Mesendoderm (in vitro differentiated cells): ENCODE results near the gene PDE4D.
A peak's percentile ranks its signal among the peaks of the same experiment; 100 is the strongest.

Experiments used
- DNase-seq: peaks from one replicate; pipeline ENCODE4 v3.0.0; 2013
- H2AK5ac ChIP-seq: 2 replicates; pipeline ENCODE4 v1.6.1; 2013; ENCODE audit warnings: low read length, inconsistent platforms
- H2BK120ac ChIP-seq: 2 replicates; pipeline ENCODE4 v1.6.1; 2013; ENCODE audit warnings: low read depth, mild to moderate bottlenecking, low read length, moderate library complexity, mixed read lengths
- H2BK15ac ChIP-seq: replicated peaks from 2 replicates; pipeline ENCODE4 v1.6.1; 2013; ENCODE audit warnings: low read depth, mild to moderate bottlenecking, moderate library complexity
- H2BK5ac ChIP-seq: 2 replicates; pipeline ENCODE4 v1.6.1; 2013; ENCODE audit warnings: low read length, inconsistent platforms
- H3K18ac ChIP-seq: 2 replicates; pipeline ENCODE4 v1.6.1; 2013; ENCODE audit warnings: mild to moderate bottlenecking, low read length, mixed read lengths
- H3K23ac ChIP-seq: one replicate; pipeline ENCODE4 v1.6.1; 2013; ENCODE audit warnings: low read length
- H3K27ac ChIP-seq: 2 replicates; pipeline ENCODE4 v1.5.1; 2013; ENCODE audit warnings: low read depth, mild to moderate bottlenecking, inconsistent platforms, low read length, moderate library complexity
- H3K27me3 ChIP-seq: 2 replicates; pipeline ENCODE4 v1.6.1; 2013; ENCODE audit warnings: low read length, control low read depth, mild to moderate bottlenecking, inconsistent platforms; ENCODE audit not compliant: insufficient read depth, poor library complexity
- H3K36me3 ChIP-seq: 2 replicates; pipeline ENCODE4 v1.6.1; 2013; ENCODE audit warnings: low read length, inconsistent platforms; ENCODE audit not compliant: control insufficient read depth, insufficient read depth
- H3K4ac ChIP-seq: one replicate; pipeline ENCODE4 v1.6.1; 2013; ENCODE audit warnings: low read depth, mild to moderate bottlenecking, low read length, moderate library complexity
- H3K4me1 ChIP-seq: 2 replicates; pipeline ENCODE4 v1.6.1; 2013; ENCODE audit warnings: low read depth, low read length, inconsistent platforms; ENCODE audit not compliant: control insufficient read depth
- H3K4me2 ChIP-seq: 2 replicates; pipeline ENCODE4 v1.6.1; 2013; ENCODE audit warnings: low read length
- H3K4me3 ChIP-seq: 2 replicates; pipeline ENCODE4 v1.5.1; 2013; ENCODE audit warnings: mild to moderate bottlenecking, low read length
- H3K56ac ChIP-seq: one replicate; pipeline ENCODE4 v1.6.1; 2013; ENCODE audit warnings: low read length
- H3K79me1 ChIP-seq: 2 replicates; pipeline ENCODE4 v1.6.1; 2013; ENCODE audit warnings: low read length, inconsistent platforms
- H3K79me2 ChIP-seq: 2 replicates; pipeline ENCODE4 v1.6.1; 2013; ENCODE audit warnings: mild to moderate bottlenecking, low read length; ENCODE audit not compliant: control insufficient read depth, insufficient read depth
- H3K9ac ChIP-seq: 2 replicates; pipeline ENCODE4 v1.6.1; 2013; ENCODE audit warnings: low read length, inconsistent platforms
- H4K5ac ChIP-seq: one replicate; pipeline ENCODE4 v1.6.1; 2013; ENCODE audit warnings: low read length
- H4K8ac ChIP-seq: one replicate; pipeline ENCODE4 v1.6.1; 2013; ENCODE audit warnings: low read depth, mild to moderate bottlenecking, control low read depth, low read length, moderate library complexity
- WGBS: extraction: QIAGEN DNeasy Blood & Tissue Kit; methylation state at CpG from one replicate; pipeline ENCODE4 v1.1.7; 2013; ENCODE audit warnings: low lambda C conversion rate, missing lambda C conversion rate; ENCODE audit not compliant: insufficient coverage; ENCODE audit errors: extremely low coverage; 5-methylcytosine and 5-hydroxymethylcytosine counted together

The PDE4D gene

GRCh38 chr5:58925627-58926540 is 967.6 kb downstream of the PDE4D start:
- Histone ChIP-seq H3K23ac (no peak overlapping the region), H3K79me1 (no peaks in the 10 kb centered on the region), H2BK5ac (no peak overlapping the region), H3K9ac (no peak overlapping the region), H3K56ac (no peak overlapping the region), H3K79me2 (no peaks in the 10 kb centered on the region), H3K18ac (no peak overlapping the region), H2AK5ac (no peak overlapping the region), H3K4ac (no peak overlapping the region), H3K4me2 (no peak overlapping the region), H3K4me3 (no peak overlapping the region), H3K4me1 (no peaks in the 10 kb centered on the region), H3K36me3 (no peaks in the 10 kb centered on the region), H3K27me3 (no peaks in the 10 kb centered on the region), H3K27ac (no peak overlapping the region), H4K8ac (no peak overlapping the region), H4K5ac (no peak overlapping the region), H2BK15ac (no peak overlapping the region), H2BK120ac (no peak overlapping the region)
- no CpG with 5 or more reads among the region's 5 CpGs for WGBS
- DNase-seq, result no peak

- Histone ChIP-seq H2BK15ac (no peak overlapping the region), H3K36me3 (no peaks in the 10 kb centered on the region), H3K23ac (no peak overlapping the region), H3K4ac (peak overlapping the region; percentile 52), H4K5ac (no peak overlapping the region), H2BK5ac (no peak overlapping the region), H3K4me1 (no peaks in the 10 kb centered on the region), H3K27ac (no peak overlapping the region), H3K18ac (no peak overlapping the region), H3K9ac (no peak overlapping the region), H3K56ac (peak overlapping the region; percentile 31), H3K27me3 (no peaks in the 10 kb centered on the region), H4K8ac (no peak overlapping the region), H3K79me2 (no peaks in the 10 kb centered on the region), H3K79me1 (no peaks in the 10 kb centered on the region), H2BK120ac (no peak overlapping the region), H2AK5ac (no peak overlapping the region), H3K4me3 (no peak overlapping the region), H3K4me2 (no peak overlapping the region)
- DNase-seq, result no peak
- WGBS, result no CpG with 5 or more reads among the region's 5 CpGs
Measured at GRCh38 chr5:58924306-58924705, 969.2 kb downstream of the PDE4D start.

- H3K9ac ChIP-seq, result no peak overlapping the region
- H2BK5ac ChIP-seq, result no peak overlapping the region
- H3K36me3 ChIP-seq, result no peaks in the 10 kb centered on the region
- no peak overlapping the region for H3K23ac ChIP-seq
- H2AK5ac ChIP-seq, result no peak overlapping the region
- H3K79me2 ChIP-seq, result no peaks in the 10 kb centered on the region
- no peak overlapping the region for H2BK15ac ChIP-seq
- H2BK120ac ChIP-seq, result no peak overlapping the region
- no CpG with 5 or more reads among the region's 2 CpGs for WGBS
- H3K27ac ChIP-seq, result no peak overlapping the region
- H3K18ac ChIP-seq, result no peak overlapping the region
- no peak overlapping the region for H3K56ac ChIP-seq
- H4K5ac ChIP-seq, result no peak overlapping the region
- H4K8ac ChIP-seq, result no peak overlapping the region
- DNase-seq, result no peak
- H3K4me2 ChIP-seq, result no peak overlapping the region
- H3K27me3 ChIP-seq, result no peaks in the 10 kb centered on the region
- no peaks in the 10 kb centered on the region for H3K4me1 ChIP-seq
- no peaks in the 10 kb centered on the region for H3K79me1 ChIP-seq
- H3K4ac ChIP-seq, result no peak overlapping the region
- no peak overlapping the region for H3K4me3 ChIP-seq
Measured at GRCh38 chr5:58923355-58923754, 970.2 kb downstream of the PDE4D start.

- Histone ChIP-seq H3K18ac (no peak overlapping the region), H2BK5ac (no peak overlapping the region), H3K4me3 (no peak overlapping the region), H2AK5ac (no peak overlapping the region), H3K23ac (no peak overlapping the region), H2BK15ac (no peak overlapping the region), H3K56ac (peak overlapping the region; percentile 6), H3K4me1 (no peaks in the 10 kb centered on the region), H3K27ac (no peak overlapping the region), H3K27me3 (no peaks in the 10 kb centered on the region), H3K79me1 (no peaks in the 10 kb centered on the region), H4K5ac (no peak overlapping the region), H3K4ac (no peak overlapping the region), H3K9ac (no peak overlapping the region), H3K79me2 (no peaks in the 10 kb centered on the region), H3K4me2 (no peak overlapping the region), H3K36me3 (no peaks in the 10 kb centered on the region), H2BK120ac (no peak overlapping the region), H4K8ac (no peak overlapping the region)
- no CpG with 5 or more reads among the region's 15 CpGs for WGBS
- no peak for DNase-seq
Measured at GRCh38 chr5:58922461-58923171, 970.9 kb downstream of the PDE4D start.

GRCh38 chr5:58921159-58921558 is 972.4 kb downstream of the PDE4D start:
- H3K36me3 ChIP-seq, result no peaks in the 10 kb centered on the region
- H4K8ac ChIP-seq, result no peak overlapping the region
- WGBS, result no CpG with 5 or more reads among the region's 1 CpG
- no peak overlapping the region for H3K4me3 ChIP-seq
- no peak overlapping the region for H4K5ac ChIP-seq
- H2BK120ac ChIP-seq, result no peak overlapping the region
- H3K56ac ChIP-seq, result no peak overlapping the region
- no peaks in the 10 kb centered on the region for H3K27me3 ChIP-seq
- H3K4me2 ChIP-seq, result no peak overlapping the region
- H2AK5ac ChIP-seq, result no peak overlapping the region
- H2BK15ac ChIP-seq, result no peak overlapping the region
- H3K4ac ChIP-seq, result no peak overlapping the region
- H3K4me1 ChIP-seq, result peaks cover 2% of the 10 kb centered on the region
- no peak overlapping the region for H3K27ac ChIP-seq
- DNase-seq, result no peak
- H2BK5ac ChIP-seq, result no peak overlapping the region
- no peaks in the 10 kb centered on the region for H3K79me1 ChIP-seq
- H3K79me2 ChIP-seq, result no peaks in the 10 kb centered on the region
- no peak overlapping the region for H3K23ac ChIP-seq
- H3K18ac ChIP-seq, result no peak overlapping the region
- no peak overlapping the region for H3K9ac ChIP-seq
